Testis (tissue), 2 donors: ENCODE results near the gene IGFBP7.

Experiments used
- POLR2A ChIP-seq: fragments of 450-650 bp; IDR thresholded peaks from one replicate; pipeline ENCODE4 v1.6.1; 2017; ENCODE audit warnings: antibody characterized with exemption, mild to moderate bottlenecking, moderate library complexity
- TF ChIP-seq, protein P1 (sequence below), 3 experiments: fragments of 450-650 bp in 2 of 3; fragments of 200-600 bp in 1 of 3; sonication (generic) in 1 of 3; IDR thresholded peaks; one replicate each; pipeline ENCODE4 v1.5.1; 2016 to 2019; ENCODE audit warnings: antibody characterized with exemption in 3 of 3, mild to moderate bottlenecking in 2 of 3, moderate library complexity in 1 of 3

- TF ChIP-seq, protein P1, sequence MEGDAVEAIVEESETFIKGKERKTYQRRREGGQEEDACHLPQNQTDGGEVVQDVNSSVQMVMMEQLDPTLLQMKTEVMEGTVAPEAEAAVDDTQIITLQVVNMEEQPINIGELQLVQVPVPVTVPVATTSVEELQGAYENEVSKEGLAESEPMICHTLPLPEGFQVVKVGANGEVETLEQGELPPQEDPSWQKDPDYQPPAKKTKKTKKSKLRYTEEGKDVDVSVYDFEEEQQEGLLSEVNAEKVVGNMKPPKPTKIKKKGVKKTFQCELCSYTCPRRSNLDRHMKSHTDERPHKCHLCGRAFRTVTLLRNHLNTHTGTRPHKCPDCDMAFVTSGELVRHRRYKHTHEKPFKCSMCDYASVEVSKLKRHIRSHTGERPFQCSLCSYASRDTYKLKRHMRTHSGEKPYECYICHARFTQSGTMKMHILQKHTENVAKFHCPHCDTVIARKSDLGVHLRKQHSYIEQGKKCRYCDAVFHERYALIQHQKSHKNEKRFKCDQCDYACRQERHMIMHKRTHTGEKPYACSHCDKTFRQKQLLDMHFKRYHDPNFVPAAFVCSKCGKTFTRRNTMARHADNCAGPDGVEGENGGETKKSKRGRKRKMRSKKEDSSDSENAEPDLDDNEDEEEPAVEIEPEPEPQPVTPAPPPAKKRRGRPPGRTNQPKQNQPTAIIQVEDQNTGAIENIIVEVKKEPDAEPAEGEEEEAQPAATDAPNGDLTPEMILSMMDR (IDR thresholded peaks at IDR 0.05) = no peak
- no peak for TF ChIP-seq POLR2A
Observed at GRCh38 chr4:57055886-57056285, 54.3 kb downstream of the IGFBP7 start.
